NCI-H1930 (cell line): ENCODE measurements around the gene CLDN11.
A peak's percentile ranks its signal among the peaks of the same experiment; 100 is the strongest.

ENCODE experiments used
- DNase-seq, 2 experiments: peaks; one replicate each; lab custom pipeline; 2025; lab: John Stamatoyannopoulos, UW

Gene CLDN11

GRCh38 chr3:170418422-170419398 is at the start of gene CLDN11:
CLDN11 (plus strand) TSS chr3:170418868; CDS start chr3:170419067, 199 bp downstream.
- DNase-seq, result peak in 1 of 2 experiments; percentile 38

- DNase-seq, result no peak
Measured at GRCh38 chr3:170368921-170369320, 49.7 kb upstream of the CLDN11 start.

GRCh38 chr3:170372190-170372879 is 46.3 kb upstream of the CLDN11 start:
- DNase-seq, result no peak

- no peak for DNase-seq
Measured at GRCh38 chr3:170383567-170383966, 35.1 kb upstream of the CLDN11 start.

GRCh38 chr3:170386468-170386867 is 32.2 kb upstream of the CLDN11 start:
- DNase-seq, result no peak

- DNase-seq, result no peak
Measured at GRCh38 chr3:170387950-170388349, 30.7 kb upstream of the CLDN11 start.

- DNase-seq, result no peak
Measured at GRCh38 chr3:170391108-170391507, 27.6 kb upstream of the CLDN11 start.

GRCh38 chr3:170397685-170398084 is 21.0 kb upstream of the CLDN11 start:
- DNase-seq, result no peak

GRCh38 chr3:170405101-170405500 is 13.6 kb upstream of the CLDN11 start:
- no peak for DNase-seq

GRCh38 chr3:170410428-170411029 is 8.1 kb upstream of the CLDN11 start:
- DNase-seq, result no peak

GRCh38 chr3:170413291-170413690 is 5.4 kb upstream of the CLDN11 start:
- no peak for DNase-seq

GRCh38 chr3:170414202-170414663 is 4.4 kb upstream of the CLDN11 start:
- peak; percentile 19 to 23 for DNase-seq

- DNase-seq, result no peak
Measured at GRCh38 chr3:170417090-170417489, 1.6 kb upstream of the CLDN11 start.

GRCh38 chr3:170419557-170420087 is 954 bp downstream of the CLDN11 start:
- no peak for DNase-seq

- no peak for DNase-seq
Measured at GRCh38 chr3:170420307-170420821, 1.7 kb downstream of the CLDN11 start.

GRCh38 chr3:170421111-170421641 is 2.5 kb downstream of the CLDN11 start:
- DNase-seq, result no peak

- DNase-seq, result no peak
Measured at GRCh38 chr3:170421758-170422157, 3.1 kb downstream of the CLDN11 start.

GRCh38 chr3:170423001-170423615 is 4.4 kb downstream of the CLDN11 start:
- DNase-seq, result no peak

GRCh38 chr3:170424879-170425278 is 6.2 kb downstream of the CLDN11 start:
- no peak for DNase-seq

- no peak for DNase-seq
Measured at GRCh38 chr3:170425491-170426239, 7.0 kb downstream of the CLDN11 start.
